Thyroid gland (tissue), 4 donors: Measurements from ENCODE around the gene EDAR. TPM values are rescaled to one million over a fixed set of nuclear protein-coding genes. Genes with fewer than 3 reads are reported as not detected.

Source experiments
- DNase-seq, 2 donors: peaks; one replicate each; pipeline ENCODE4 v3.0.0-alpha.2; 2019
- H3K27ac ChIP-seq, 3 donors: fragments of 200-600 bp; sonication (generic); 1 replicate in 2 of 3; 2 replicates in 1 of 3; pipeline ENCODE4 v1.5.1; 2016 to 2019; ENCODE audit warnings: mild to moderate bottlenecking in 1 of 3, moderate library complexity in 1 of 3
- H3K27me3 ChIP-seq: fragments of 200-600 bp; sonication (generic); one replicate; pipeline ENCODE4 v1.5.1; 2019
- H3K36me3 ChIP-seq, 2 donors: fragments of 200-600 bp; sonication (generic); one replicate each; pipeline ENCODE4 v1.5.1; 2016 to 2019
- H3K4me1 ChIP-seq, 2 donors: fragments of 200-600 bp; sonication (generic); one replicate each; pipeline ENCODE4 v1.5.1; 2017 to 2019
- H3K4me3 ChIP-seq, 3 donors: fragments of 200-600 bp; sonication (generic); replicated peaks in 1 of 3; 1 replicate in 2 of 3; 2 replicates in 1 of 3; pipeline ENCODE4 v1.5.1; 2016; ENCODE audit warnings: mild to moderate bottlenecking in 1 of 3
- H3K9me3 ChIP-seq: fragments of 200-600 bp; sonication (generic); one replicate; pipeline ENCODE4 v1.5.1; 2017
- CTCF ChIP-seq, 6 experiments: fragments of 200-600 bp in 3 of 6; fragments of 450-650 bp in 3 of 6; sonication (generic) in 3 of 6; IDR thresholded peaks; one replicate each; pipeline ENCODE4 v1.5.1; 2016 to 2019; ENCODE audit warnings: antibody characterized with exemption in 6 of 6, mild to moderate bottlenecking in 2 of 6, inconsistent platforms in 1 of 6, moderate library complexity in 1 of 6
- POLR2A ChIP-seq, 2 donors: fragments of 450-650 bp; IDR thresholded peaks; one replicate each; pipeline ENCODE4 v1.6.1; 2017; ENCODE audit warnings: antibody characterized with exemption in 2 of 2, mild to moderate bottlenecking in 2 of 2, moderate library complexity in 1 of 2
- WGBS, 2 donors: methylation state at CpG; one replicate each; pipeline ENCODE4 v1.1.5; 2017; 5-methylcytosine and 5-hydroxymethylcytosine counted together
- intact Hi-C: fragments of 100-400 bp; cut with DNase I; formaldehyde crosslinking; loops from one replicate; pipeline ENCODE4 v1.15.1; 2023
- total RNA-seq, 4 donors: library from RNA; depleted of rRNA; stranded (reverse); fragments of >200 nt; gene quantifications; one replicate each; pipeline ENCODE4 v1.2.3, GENCODE V29; 2016

Gene EDAR
- total RNA-seq, 4 donors from 2014 or later: not detected

- no peaks in the 10 kb centered on the region for H3K4me1 ChIP-seq
- H3K27me3 ChIP-seq: no peaks in the 10 kb centered on the region
- no peaks in the 10 kb centered on the region for H3K36me3 ChIP-seq
- H3K9me3 ChIP-seq: no peaks in the 10 kb centered on the region
- intact Hi-C loops: no loop called here
- WGBS, 2 donors: 66 to 85% methylated on average over 1 of the region's 1 CpG
- no peak for TF ChIP-seq POLR2A (IDR thresholded peaks at IDR 0.05)
- no peak for TF ChIP-seq CTCF (IDR thresholded peaks at IDR 0.05)
- H3K27ac ChIP-seq: no peak overlapping the region
- H3K4me3 ChIP-seq: no peak overlapping the region
- DNase-seq: no peak
These were observed 90.5 kb downstream of the EDAR start for GRCh38 chr2:108898315-108899082.

DNA sequence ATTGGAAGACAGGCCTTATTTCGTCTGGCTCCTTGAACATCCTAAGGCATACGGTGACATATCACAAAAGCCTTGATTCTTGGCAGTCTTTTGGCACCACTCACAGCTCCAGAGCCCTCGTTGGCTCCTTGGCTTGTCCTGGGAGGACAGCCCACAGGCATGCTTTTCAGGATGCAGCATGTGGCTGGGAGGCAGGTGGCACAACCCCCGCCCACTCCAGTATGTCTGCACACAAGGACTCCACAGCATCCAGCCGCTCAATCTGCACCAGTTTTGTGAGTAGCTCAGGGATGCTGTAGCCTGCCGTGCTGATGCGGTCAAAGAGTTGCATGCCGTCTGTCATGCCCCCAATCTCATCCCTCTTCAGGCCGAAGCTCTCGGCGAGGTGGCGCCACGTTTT is 92.3 kb downstream of the EDAR start:
- intact Hi-C loops: no loop called here
- no peak overlapping the region for H3K27ac ChIP-seq
- TF ChIP-seq CTCF (IDR thresholded peaks at IDR 0.05): no peak
- TF ChIP-seq POLR2A (IDR thresholded peaks at IDR 0.05): no peak
- no peaks in the 10 kb centered on the region for H3K36me3 ChIP-seq
- no peaks in the 10 kb centered on the region for H3K27me3 ChIP-seq
- H3K9me3 ChIP-seq: no peaks in the 10 kb centered on the region
- no peaks in the 10 kb centered on the region for H3K4me1 ChIP-seq
- WGBS, 2 donors: 91 to 97% methylated on average over 13 of the region's 13 CpGs
- H3K4me3 ChIP-seq: no peak overlapping the region
- no peak for DNase-seq

DNA sequence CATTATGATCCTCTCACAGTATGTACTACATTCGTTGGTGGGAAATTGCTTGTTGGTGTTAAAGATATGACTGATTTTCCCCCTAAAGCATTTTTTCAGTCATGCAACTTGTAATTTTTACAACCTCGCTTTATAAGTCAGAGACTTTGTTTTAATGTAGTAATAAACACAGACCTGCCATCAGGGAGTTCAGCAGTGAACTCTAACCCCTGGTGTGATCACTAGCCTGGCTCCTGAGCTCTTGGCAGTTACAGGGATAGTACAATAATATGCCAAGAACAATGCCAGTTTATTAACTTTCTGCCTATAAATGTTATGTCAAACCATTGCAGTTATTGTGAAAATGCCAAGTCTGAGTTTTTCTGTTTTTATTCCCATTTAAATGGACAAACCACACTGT is 93.8 kb downstream of the EDAR start:
- Histone ChIP-seq H3K4me1 (no peaks in the 10 kb centered on the region), H3K9me3 (no peaks in the 10 kb centered on the region), H3K36me3 (no peaks in the 10 kb centered on the region), H3K27ac (no peak overlapping the region), H3K4me3 (no peak overlapping the region), H3K27me3 (no peaks in the 10 kb centered on the region)
- TF ChIP-seq CTCF (IDR thresholded peaks at IDR 0.05): no peak
- TF ChIP-seq POLR2A (IDR thresholded peaks at IDR 0.05): no peak
- DNase-seq: no peak
- 91 to 93% methylated on average over 2 of the region's 2 CpGs for whole genome bisulfite sequencing, 2 donors
- intact Hi-C loops: no loop called here

GRCh38 chr2:108894766-108895165 is 94.3 kb downstream of the EDAR start:
- intact Hi-C loops: no loop called here
- no peak overlapping the region for H3K27ac ChIP-seq
- TF ChIP-seq POLR2A (IDR thresholded peaks at IDR 0.05) (no peak), CTCF (IDR thresholded peaks at IDR 0.05) (no peak)
- H3K4me1 ChIP-seq: no peaks in the 10 kb centered on the region
- H3K36me3 ChIP-seq: no peaks in the 10 kb centered on the region
- 80 to 82% methylated on average over 3 of the region's 3 CpGs for WGBS, 2 donors
- no peak overlapping the region for H3K4me3 ChIP-seq
- no peak for DNase-seq
- H3K9me3 ChIP-seq: no peaks in the 10 kb centered on the region
- H3K27me3 ChIP-seq: no peaks in the 10 kb centered on the region

GRCh38 chr2:108893277-108893676 is 95.7 kb downstream of the EDAR start:
- Histone ChIP-seq H3K36me3 (no peaks in the 10 kb centered on the region), H3K4me1 (no peaks in the 10 kb centered on the region), H3K27me3 (no peaks in the 10 kb centered on the region), H3K27ac (no peak overlapping the region), H3K9me3 (no peaks in the 10 kb centered on the region), H3K4me3 (no peak overlapping the region)
- TF ChIP-seq POLR2A (IDR thresholded peaks at IDR 0.05) (no peak), CTCF (IDR thresholded peaks at IDR 0.05) (no peak)
- 78 to 82% methylated on average over 1 of the region's 1 CpG for WGBS, 2 donors
- DNase-seq: no peak
- intact Hi-C loops: no loop called here
